ENCODE data around the gene PTPRC. TPM values are rescaled to one million over a fixed set of nuclear protein-coding genes. Genes with fewer than 3 reads are reported as not detected.
A peak's percentile ranks its signal among the peaks of the same experiment; 100 is the strongest.

PTPRC gene
- total RNA-seq, 1 donor from 2014 or later = 2.9 TPM

DNA sequence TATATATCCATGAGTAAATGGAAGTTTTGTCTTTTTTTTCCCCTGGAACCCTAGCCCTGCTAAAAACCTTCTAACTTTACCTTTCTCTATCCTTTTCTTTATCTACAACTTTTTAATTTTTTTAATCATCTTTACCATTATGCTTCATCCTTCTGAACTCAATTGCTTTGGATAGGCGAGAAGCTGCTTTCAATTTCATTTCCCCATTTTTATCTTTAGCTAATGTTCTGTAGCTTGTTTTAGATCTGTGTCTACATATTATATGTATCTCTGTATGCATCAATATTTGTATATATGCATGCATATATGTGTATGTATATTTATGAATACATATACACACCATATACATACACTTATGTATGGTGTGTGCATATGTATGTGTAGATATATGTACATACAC, 57.4 kb downstream of the PTPRC start:
- DNase-seq (ENCODE audit: low spot score in 2 of 2) (no peak), FAIRE-seq (no peak)

GRCh38 chr1:198699167-198700015, 60.6 kb downstream of the PTPRC start:
- FAIRE-seq (no peak), DNase-seq (ENCODE audit: low spot score in 2 of 2) (peak in 1 of 2 donors; percentile 4)

GRCh38 chr1:198700016-198700392, 61.2 kb downstream of the PTPRC start:
- no peak for FAIRE-seq
- no peak for DNase-seq (ENCODE audit: low spot score in 2 of 2)

DNA sequence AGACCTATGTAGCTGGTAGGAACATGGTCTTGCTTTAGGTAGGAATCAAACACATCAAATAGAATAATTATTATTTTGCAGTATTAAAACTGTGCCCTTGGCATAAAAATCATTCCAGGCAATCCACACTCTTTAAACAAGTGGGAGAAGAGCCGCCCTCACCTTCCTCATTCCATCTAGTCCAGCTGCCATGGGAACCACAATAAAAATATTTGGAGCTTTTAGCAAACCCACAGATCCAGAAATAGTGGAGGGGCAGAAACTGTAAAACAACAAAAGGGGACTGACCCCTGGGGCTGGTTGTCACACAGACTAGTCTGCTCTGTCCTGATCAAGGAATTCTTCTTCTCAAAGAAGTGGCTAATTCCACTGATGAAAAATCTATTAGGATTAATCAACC, 61.6 kb downstream of the PTPRC start:
- FAIRE-seq (no peak), DNase-seq (ENCODE audit: low spot score in 2 of 2) (no peak)

GRCh38 chr1:198701250-198701649, 62.4 kb downstream of the PTPRC start:
- FAIRE-seq (no peak), DNase-seq (ENCODE audit: low spot score in 2 of 2) (no peak)

DNA sequence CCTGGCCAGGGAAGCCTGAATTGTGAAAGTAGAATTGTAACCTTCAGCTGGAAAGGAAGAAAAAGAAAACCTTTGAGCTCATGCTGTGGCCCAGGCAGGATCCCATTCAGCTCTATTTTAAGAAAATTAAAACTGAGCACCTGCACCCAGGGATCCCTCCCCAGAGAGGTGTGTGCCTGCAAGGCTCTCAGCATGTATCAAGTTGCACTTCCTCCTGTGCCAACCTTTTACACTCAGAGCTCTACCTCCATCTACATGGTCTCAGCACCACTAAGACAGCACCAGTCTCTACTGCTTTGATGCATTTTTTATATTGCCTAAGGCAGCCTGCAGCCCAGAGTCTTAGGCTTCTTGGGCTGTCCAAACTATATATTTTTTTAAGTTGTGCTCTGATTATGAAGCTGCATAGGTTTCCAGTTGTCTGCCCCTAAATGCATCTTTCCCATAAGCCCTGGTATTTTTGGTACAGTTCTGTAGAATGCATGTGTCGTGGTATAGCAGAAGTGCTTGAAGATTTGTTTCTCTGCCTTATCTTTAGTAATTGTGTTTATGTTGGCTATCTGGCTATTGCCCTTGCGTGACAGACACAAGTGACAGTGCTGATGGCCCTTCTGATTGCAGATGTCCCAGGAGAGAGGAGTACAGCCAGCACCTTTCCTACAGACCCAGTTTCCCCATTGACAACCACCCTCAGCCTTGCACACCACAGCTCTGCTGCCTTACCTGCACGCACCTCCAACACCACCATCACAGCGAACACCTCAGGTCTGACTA, 63.1 kb downstream of the PTPRC start:
- DNase-seq (ENCODE audit: low spot score in 2 of 2) (no peak), FAIRE-seq (no peak)

DNA sequence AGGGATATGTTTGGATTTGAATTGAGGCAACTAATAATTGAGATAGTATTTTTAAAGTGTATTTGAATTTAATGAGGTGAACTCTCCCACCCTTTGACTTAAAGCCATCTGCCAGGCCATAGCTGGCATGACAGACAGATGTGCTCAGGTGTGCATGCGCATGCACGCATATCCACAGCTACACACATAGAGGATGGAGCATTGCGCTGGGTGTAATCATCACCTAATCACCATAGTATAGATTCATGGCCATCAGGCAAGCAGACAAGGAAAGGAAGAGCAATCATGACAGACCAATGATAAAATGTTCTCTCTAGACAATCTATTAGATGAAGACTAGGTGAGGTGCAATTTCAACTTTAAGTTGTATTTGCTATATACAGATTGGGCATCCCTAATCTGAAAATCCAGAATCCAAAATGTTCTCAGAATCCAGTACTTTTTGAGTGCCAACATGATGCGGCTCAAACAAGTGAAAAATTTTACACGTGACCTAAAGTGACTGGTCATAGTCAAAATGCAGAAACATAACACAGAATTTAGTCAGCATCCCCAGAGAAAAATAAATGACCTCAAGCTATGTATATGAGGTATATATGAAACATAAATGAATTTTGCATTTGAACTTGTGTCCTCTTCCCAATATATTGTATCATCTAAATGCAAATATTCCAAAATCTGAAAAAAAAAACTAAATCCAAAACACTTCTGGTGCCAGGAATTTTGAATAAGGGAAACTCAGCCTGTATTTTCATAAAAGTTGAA, 70.1 kb downstream of the PTPRC start:
- DNase-seq (ENCODE audit: low spot score in 2 of 2) = no peak
- no peak for FAIRE-seq

- DNase-seq (ENCODE audit: low spot score in 2 of 2) (no peak), FAIRE-seq (no peak)
Observed at GRCh38 chr1:198711837-198712236, 73.0 kb downstream of the PTPRC start.

DNA sequence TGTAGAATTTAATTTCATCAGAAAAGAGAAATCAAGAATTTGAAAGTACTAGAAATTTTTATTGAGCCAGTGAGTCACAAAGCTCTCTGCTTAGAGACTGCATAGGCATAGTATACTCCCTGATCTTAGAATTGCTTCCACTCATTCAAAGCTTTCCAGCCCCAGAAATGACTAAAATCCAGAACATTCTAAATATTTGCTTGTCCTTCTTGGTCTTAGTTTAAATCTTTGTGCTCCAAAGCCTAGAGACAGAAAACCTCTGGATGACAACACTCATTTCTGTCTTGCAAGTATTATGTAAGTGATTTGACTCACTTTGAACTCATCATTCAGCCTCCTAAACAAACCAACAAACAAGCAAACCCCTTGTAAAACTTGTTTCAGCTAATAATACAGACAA, 74.2 kb downstream of the PTPRC start:
- FAIRE-seq (no peak), DNase-seq (ENCODE audit: low spot score in 2 of 2) (no peak)

DNA sequence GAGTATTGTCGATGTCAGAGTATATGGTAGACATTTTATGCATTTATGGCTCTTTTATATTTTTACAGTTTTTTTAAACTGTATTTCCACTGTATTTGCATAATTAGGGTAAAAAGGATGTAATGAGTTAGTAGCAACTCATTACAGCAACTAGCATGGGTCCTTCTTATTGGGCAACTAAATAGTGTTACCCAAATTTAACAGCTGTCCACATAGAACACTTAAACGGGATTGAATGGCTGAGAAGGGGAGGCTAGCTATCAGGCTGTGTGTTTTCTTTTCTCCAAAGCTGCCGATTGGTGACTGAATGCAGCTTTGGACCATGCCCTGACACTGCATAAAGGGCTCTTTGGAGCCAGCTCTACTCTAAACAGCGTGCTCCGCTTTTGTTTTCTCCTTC, 75.4 kb downstream of the PTPRC start:
- FAIRE-seq = no peak

DNA sequence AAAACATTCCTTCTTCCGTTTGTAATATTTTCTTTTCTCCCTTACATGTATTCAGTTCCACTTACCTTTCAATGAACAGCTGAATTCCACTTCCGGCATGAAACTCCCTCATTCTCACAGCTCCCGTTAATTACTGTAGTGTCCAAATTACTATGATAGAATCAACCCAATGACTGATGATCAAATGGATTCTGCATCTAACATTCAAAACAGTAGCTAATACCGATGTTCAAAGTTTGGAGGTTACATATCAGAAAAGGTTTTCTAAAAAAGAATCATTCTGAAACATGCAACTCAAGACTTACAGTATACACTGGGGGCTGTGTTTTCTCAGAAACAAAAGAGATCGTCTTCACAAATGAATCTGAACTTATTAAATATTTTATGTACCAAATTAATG, 77.2 kb downstream of the PTPRC start:
- no peak for FAIRE-seq

More for the DNA sequence above, 75.4 kb downstream of the PTPRC start:
- DNase-seq (ENCODE audit: low spot score in 2 of 2) = no peak

GRCh38 chr1:198717510-198717909, 78.7 kb downstream of the PTPRC start:
- FAIRE-seq = no peak
- no peak for DNase-seq (ENCODE audit: low spot score in 2 of 2)

More for the DNA sequence above, 77.2 kb downstream of the PTPRC start:
- DNase-seq (ENCODE audit: low spot score in 2 of 2) = no peak

GRCh38 chr1:198723127-198723526, 84.3 kb downstream of the PTPRC start:
- DNase-seq (ENCODE audit: low spot score in 2 of 2) (no peak), FAIRE-seq (no peak)

DNA sequence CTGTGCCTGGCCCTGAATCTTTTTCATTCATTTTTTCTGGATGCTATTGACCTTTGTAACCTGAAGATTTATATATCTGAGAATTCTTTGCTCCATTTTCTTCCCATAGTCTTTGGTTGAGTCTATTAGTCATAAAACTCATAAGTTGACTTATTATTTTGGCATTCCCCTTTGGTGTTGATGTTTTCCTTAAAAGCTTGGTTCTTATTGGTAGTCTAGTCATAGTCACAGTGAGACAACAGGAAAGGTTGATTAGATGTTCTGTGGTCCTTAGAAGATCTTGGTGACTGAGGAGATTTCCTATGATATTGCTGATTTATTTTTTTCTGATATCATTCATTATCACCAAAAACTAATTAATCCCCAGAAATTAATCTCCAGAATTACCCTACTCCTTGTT, 86.2 kb downstream of the PTPRC start:
- DNase-seq (ENCODE audit: low spot score in 2 of 2) = no peak
- FAIRE-seq = no peak

DNA sequence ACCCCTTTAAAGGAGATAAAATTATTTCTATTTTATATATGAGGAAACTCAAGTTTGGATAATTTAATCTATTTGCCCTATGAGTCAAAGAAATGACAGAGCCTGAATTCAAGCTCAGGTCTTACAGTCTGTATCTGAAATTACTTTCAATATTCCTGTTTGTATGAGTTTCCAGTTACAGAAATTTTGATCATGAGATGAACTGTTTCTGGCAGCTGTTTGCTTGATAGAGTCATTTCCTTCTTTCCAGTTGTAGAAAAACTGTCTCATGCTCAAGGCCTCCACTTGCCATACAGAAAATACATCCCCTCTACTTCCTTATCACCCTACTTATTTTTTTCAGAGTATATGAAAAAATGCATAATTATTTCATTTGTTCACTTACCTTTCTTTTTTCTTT, 87.6 kb downstream of the PTPRC start:
- no peak for FAIRE-seq

DNA sequence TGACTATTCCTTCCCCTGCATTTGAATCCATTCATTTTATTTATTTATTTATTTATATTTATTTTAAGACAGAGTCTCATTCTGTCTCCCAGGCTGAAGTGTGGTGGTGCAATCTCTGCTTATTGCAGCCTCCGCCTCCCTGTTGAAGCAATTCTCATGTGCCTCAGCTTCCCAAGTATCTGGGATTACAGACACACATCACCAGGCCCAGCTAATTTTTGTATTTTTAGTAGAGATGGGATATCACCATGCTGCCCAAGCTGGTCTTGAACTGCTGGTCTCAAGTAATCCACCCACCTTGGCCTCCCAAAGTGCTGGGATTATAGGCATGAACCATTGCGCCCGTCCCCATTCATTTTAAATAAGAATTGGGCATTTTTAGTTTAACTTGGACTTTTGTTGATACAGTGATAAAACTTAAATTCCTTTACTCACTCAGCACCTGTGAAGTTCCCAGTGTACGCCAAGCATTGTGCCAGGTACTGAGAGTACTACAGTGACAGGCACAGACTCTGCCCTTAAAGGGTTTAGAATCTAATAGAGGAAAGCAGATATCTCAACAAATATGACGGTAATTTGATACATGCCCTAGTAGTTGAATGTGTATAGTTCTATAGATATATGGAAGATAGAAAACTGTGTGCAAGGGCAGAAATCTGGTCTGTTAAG, 90.5 kb downstream of the PTPRC start:
- DNase-seq (ENCODE audit: low spot score in 2 of 2) = no peak
- no peak for FAIRE-seq

More for the DNA sequence above, 87.6 kb downstream of the PTPRC start:
- DNase-seq (ENCODE audit: low spot score in 2 of 2) = no peak

GRCh38 chr1:198730952-198731351, 92.1 kb downstream of the PTPRC start:
- DNase-seq (ENCODE audit: low spot score in 2 of 2) (no peak), FAIRE-seq (no peak)

DNA sequence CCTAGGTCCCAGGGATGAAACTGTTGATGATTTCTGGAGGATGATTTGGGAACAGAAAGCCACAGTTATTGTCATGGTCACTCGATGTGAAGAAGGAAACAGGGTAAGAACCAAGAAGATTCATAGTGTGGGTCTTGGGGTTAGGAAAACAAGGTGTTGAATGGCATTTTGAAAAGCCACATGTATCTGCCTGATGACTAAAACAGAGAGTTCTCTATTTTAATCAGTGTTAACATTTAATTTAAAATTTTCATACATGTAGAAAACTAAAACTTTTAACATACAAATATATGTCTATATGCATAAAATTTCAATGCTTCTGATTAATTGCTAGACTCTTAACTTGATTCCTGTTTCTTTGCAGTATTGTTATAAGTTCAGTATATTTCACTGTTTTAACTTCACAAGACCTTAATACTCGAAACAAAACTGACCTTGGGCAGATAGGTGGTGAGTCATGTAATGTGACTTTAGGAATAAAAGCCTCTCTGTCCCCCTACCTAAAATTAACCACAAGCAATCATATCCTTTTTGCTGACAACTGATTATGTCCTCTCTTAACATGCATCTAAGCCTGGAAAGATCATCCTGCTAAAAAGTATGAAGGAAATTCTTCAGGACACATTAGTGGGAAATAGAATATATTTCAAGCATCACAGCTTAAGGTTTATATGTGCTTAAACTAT, 95.6 kb downstream of the PTPRC start:
- FAIRE-seq = no peak

GRCh38 chr1:198741744-198742143, 102.9 kb downstream of the PTPRC start:
- FAIRE-seq = no peak

More for the DNA sequence above, 95.6 kb downstream of the PTPRC start:
- DNase-seq (ENCODE audit: low spot score in 2 of 2) = no peak

DNA sequence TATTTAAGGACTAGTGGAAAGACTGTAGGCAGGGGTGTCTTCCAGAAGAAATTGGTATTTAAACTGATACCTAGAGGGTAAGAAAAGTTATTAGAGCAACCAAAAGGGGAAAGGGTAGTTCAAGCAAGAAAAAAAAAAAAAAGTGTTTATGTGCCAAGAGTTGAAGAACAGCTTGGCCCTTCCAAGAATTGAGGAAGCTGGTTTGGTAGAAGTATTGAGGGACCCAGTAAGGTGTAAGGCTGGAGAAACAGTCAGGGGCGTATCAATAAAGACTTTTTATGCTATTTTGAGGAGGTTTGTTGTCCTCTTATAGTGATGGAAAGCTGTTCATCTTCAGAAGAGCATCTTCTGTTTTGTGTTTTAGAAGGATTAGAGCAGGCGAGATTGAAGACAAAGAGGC, 108.3 kb downstream of the PTPRC start:
- FAIRE-seq = no peak
- no peak for DNase-seq (ENCODE audit: low spot score in 2 of 2)

More at GRCh38 chr1:198741744-198742143, 102.9 kb downstream of the PTPRC start:
- no peak for DNase-seq (ENCODE audit: low spot score in 2 of 2)
